ENCODE results near the gene SUMO3.

SUMO3 gene

GRCh38 chr21:44817914-44818639, at the start of gene SUMO3:
Gene SUMO3 (minus strand): TSS chr21:44818062. CDS start chr21:44817968, 94 bp downstream.
- DNase-seq, result peak; percentile 88

GRCh38 chr21:44867464-44867863, 49.6 kb upstream of the SUMO3 start:
- no peak for DNase-seq

GRCh38 chr21:44866780-44867179, 48.9 kb upstream of the SUMO3 start:
- no peak for DNase-seq

GRCh38 chr21:44865561-44866280, 47.9 kb upstream of the SUMO3 start:
- no peak for DNase-seq

- DNase-seq, result no peak
Measured at GRCh38 chr21:44862869-44863685, 45.2 kb upstream of the SUMO3 start.

- DNase-seq, result no peak
Measured at GRCh38 chr21:44858791-44859190, 40.9 kb upstream of the SUMO3 start.

GRCh38 chr21:44858291-44858690, 40.4 kb upstream of the SUMO3 start:
- no peak for DNase-seq

- DNase-seq, result no peak
Measured at GRCh38 chr21:44857127-44857892, 39.4 kb upstream of the SUMO3 start.

GRCh38 chr21:44856131-44856530, 38.3 kb upstream of the SUMO3 start:
- no peak for DNase-seq

GRCh38 chr21:44855572-44855971, 37.7 kb upstream of the SUMO3 start:
- DNase-seq, result no peak

GRCh38 chr21:44854664-44855446, 37.0 kb upstream of the SUMO3 start:
- DNase-seq, result no peak

- DNase-seq, result no peak
Measured at GRCh38 chr21:44854391-44854663, 36.5 kb upstream of the SUMO3 start.

- no peak for DNase-seq
Measured at GRCh38 chr21:44853601-44854390, 35.9 kb upstream of the SUMO3 start.

- DNase-seq, result no peak
Measured at GRCh38 chr21:44850905-44851657, 33.2 kb upstream of the SUMO3 start.

GRCh38 chr21:44850208-44850800, 32.4 kb upstream of the SUMO3 start:
- no peak for DNase-seq

- DNase-seq, result no peak
Measured at GRCh38 chr21:44849616-44850130, 31.8 kb upstream of the SUMO3 start.

- no peak for DNase-seq
Measured at GRCh38 chr21:44848821-44849521, 31.1 kb upstream of the SUMO3 start.

GRCh38 chr21:44847261-44848056, 29.6 kb upstream of the SUMO3 start:
- DNase-seq, result no peak
